GM20431 (cell line): ENCODE results near the gene CTSH.

Source experiments
- in situ Hi-C: fragments of 300-500 bp; cut with MseI, MboI; formaldehyde crosslinking; loops from one replicate; pipeline ENCODE4 v1.15.0; 2020; ENCODE audit warnings: low sequenced_read_pairs; ENCODE audit not compliant: unreplicated experiment

CTSH gene

DNA sequence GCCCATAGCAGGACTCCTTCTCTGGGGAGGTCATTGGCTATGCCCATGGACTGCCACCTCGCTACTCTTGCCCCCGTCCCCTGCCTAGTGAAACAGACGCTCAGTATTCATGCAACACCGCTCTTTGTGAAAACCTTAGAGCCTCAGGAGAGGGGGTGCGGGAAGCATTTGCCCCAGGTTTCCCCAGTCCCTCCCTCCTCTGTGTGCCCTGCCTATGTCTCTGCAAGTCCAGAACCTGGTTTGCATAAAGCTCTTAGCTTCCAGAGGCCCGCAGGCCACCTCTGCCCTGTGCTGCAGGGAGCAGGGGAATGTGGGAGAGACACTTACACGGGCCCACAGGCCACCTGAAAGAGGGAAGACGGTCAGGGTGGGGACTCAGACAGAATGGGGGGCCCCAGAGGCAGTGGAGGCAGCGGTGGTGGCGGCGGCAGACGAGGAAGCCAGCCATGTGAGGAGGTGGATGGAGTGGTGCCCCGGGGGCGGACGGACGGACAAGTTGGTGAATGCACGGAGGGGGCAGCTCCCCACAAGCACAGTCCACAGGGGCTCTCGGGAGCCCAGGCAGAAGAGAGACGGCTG, 33.8 kb upstream of the CTSH start:
- in situ Hi-C loops = no loop called here

DNA sequence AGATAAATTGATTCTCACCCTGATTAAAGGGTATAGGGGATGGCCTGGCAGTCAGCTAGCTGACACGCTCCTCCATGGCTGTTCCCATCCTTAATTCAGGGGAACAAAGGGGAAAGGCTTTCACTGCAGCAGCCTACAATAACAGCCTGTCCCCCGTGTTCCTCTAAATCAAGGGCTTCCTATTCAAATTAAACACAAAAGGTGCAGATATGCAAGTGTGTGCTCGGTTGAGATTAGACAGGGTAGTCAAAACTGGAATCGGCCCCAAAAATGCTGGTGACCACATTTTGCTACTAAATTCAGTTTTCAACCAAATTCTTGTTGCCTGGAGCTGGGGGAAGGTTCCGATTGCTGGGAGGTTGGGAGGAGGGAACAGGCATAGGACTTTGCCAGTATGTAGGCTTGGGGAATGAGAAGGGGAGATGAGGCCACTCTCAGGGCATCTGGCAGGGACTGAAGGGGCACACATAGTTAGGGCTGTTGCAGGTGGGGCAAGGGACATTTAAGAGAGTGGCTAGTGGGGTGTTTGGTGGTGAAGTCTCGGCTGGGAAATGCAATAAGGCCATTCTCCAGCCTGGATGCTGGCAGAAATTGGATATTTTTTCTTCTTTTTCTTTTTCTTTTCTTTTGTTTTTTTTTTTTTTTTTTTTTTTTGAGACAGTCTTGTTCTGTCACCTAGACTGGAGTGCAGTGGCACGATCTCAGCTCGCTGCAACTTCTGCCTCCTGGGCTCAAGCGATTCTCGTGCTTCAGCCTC, 32.9 kb upstream of the CTSH start:
- in situ Hi-C loops = no loop called here

DNA sequence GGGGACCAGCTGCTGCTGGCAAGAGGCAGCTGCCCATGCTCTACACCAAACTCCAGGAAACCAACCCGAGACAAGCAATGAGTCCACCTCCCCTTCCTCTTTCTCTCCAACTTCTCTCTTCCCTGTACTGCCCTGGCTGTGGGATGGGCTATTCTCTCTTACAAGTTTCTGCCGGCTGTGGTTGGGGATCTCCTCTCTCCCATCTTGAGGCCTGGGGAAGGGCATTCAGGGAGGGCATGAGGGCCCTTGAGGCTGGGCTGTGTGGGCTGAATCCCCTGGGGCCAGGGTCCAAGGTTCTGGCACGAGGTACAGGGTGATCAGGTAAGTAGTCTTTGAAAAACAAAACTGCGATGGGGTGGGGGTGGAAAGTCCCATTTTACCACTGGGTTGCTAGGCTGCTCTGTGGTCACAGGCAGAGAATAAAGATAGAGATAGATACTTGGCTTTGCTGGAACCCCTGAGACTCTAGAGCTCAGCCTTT, 32.3 kb upstream of the CTSH start:
- in situ Hi-C loops = no loop called here

DNA sequence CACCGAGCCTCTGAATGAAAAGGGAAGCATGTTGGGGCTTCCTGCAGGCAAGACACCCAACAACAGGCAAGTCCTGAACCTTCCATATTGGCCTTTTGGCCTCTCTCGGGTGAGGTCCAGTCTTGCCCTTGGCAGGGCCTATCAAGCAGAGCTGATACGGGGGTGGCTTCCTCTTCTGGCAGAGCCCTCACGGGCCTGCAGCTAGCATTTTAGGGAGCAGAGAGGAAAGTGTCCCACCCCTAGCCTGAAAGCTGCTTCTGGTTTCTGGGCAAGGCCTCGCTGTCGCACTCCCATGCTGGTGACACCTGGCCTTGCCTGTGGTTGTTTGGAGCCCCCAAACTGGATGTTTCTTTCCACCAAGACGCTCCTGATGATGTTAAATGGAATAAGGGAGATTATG, 31.8 kb upstream of the CTSH start:
- in situ Hi-C loops = no loop called here

DNA sequence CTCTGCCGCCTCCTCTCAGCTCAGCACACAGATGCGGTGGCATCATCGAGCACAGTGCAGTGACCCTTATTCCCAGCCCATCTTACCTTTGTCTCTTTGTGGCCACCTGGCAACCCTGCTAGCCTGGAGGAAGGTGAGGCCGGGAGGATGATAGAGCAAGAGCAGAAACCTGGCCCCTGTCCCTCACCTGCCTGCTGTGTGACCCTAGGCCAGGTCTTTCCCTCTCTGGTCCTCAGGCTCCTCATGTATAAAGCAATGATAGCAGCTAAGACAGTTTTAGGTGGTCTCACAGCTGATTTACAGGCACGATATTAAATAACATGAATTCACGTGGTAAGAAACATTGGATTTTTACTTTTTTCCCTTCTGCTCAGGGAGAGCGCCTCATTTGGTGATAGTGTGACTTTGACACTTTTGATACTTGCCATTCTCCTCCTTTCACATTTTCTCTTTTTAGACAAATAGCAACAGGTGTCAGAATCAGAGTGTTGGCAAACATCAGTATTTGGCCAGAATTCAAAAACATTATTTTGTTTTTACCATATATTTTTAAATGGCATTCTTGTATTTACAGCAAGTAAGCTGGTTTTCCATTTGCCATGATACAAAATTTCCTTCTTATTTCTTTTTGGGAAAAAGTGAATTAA, 29.5 kb upstream of the CTSH start:
- in situ Hi-C loops = no loop called here

DNA sequence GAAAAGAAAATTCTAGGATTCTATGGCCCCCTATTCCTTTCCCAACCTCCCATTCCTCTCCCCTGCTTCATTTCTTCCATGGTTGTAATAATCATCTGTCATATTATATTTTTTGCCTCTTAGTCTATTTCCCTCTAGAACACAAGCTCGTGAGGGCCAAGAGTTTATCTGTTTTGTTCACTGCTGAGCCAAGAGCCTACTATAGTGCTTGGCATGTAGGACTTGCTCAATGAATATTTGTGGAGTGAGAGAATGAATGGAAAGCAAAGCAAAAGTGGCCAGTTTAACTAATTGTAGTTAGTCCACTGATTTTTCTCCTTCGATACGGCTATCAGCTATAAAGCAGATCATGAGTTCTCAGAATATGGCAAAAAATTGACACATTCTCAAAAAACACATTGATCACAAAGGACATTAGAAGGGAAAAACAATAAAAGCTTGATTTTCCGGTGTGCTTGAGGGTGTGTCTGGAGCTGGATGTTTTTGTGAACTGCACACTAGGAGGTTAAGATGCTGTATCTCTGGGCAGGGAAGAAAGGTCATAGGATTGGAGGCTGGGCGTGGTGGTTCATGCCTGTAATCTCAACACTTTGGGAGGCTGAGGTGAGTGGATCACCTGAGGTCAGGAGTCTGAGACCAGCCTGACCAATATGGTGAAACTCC, 25.0 kb upstream of the CTSH start:
- in situ Hi-C loops = no loop called here

DNA sequence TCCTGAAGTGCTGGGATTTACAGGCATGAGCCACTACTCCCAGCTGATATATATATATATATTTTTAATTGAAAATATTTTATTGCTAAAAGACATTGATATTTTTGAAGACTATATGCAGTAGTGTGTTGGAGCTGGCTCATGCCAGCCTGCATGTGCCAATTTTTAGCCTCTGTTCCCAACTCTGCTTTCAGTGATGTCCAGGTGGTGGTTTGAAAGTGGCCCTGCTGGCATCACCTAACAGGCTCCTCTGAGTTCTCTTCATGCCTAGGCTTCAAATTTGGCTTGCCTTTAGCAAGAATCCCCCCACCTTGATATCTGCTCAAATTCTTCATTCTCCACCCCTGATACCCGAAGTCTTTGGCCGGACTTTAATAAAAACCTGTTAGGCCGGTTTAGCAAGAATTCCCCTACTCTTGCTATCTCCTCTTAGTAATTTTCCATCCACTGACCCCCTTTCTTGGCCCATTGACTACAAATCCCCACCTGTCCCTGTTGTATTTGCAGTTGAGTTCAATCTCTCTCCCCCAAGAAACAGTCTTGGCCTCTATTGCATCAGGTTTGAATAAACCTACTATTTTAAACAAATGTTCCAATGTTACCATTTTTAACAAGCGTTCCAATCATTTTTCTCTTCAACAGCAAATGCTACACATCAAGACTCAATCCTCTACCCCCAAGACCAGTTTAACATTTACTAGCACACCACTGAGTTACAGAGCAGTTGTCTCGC, 23.9 kb upstream of the CTSH start:
- in situ Hi-C loops = no loop called here

DNA sequence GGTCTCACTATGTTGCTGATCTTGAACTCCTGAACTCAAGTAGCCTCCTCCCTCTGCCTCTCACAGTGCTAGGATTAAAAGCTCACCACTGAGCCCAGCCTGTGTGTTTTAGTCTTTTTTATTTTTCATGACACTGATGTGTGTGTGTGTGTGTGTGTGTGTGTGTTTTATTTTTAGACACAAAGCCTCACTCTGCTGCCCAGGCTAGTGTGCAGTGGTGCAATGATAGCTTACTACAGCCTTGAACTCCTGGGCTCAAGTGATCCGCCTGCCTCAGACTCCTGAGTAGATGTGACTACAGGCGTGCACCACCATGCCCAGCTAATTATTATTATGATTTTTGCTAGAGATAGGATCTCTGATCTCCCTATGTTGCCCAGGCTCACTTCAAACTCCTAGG, 23.3 kb upstream of the CTSH start:
- in situ Hi-C loops = no loop called here

DNA sequence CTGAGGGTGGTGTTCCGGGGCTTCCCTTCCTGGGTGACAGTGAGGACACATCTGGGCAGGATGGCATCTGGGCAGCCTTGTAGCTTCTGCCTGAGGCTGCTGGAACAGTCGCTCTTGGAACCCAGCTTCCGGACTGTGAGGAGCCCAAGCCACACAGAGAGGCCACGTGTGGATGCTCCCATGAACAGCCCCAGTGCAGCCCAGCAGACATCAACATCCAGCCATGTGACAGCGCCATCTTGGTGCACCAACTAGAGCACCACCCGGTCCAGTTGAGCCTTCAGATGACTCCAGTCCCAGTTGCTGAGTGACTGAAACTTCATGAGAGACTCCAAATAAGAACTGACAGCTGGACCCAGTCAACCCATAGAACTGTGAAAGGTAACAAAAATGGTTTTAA, 15.5 kb upstream of the CTSH start:
- in situ Hi-C loops = no loop called here

DNA sequence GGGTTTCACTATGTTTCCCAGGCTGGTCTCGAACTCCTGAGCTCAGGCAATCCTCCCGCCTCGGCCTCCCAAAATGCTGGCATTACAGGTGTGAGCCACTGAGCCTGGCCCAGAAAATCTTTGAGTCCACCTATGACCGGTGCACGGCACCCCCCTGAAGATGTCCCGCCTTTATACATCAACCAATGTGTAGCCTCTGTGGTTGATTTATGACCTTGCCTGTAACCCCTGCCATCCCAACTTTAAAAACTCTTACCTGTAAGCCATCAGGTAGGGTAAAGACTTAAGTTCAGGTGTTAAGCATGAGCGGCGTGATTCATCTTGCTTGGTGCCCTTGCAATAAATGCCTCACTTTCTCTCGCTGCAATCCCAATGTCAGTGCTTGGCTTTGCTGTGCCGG, 14.5 kb upstream of the CTSH start:
- in situ Hi-C loops = no loop called here

DNA sequence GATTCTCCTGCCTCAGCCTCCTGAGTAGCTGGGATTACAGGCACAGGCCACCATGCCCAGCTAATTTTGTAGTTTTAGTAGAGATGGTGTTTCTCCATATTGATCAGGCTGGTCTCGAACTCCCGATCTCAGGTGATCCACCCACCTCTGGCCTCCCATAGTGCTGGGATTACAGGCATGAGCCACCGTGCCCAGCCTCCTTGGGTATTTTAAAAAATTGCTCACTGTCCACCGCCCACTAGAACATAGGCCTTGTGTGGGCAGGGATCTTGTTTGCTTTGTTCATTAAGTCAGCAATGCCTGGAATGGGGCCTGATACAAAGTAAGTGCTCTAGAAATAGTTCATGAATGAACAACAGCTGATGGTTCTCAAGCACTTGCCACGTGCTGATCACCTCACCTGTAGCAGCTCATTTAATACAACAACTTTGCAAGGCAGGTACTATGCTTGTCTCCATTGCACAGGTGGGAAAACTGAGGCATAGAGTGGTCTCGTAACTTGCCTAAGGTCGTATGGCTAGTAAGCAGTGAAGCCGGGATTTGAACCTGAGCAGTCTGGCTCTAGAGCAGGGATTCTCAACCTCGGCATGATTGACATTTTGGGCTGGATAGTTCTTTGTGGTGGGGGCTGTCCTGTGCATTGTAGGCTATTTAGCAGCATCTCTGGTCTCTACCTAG, 12.7 kb upstream of the CTSH start:
- in situ Hi-C loops = no loop called here

DNA sequence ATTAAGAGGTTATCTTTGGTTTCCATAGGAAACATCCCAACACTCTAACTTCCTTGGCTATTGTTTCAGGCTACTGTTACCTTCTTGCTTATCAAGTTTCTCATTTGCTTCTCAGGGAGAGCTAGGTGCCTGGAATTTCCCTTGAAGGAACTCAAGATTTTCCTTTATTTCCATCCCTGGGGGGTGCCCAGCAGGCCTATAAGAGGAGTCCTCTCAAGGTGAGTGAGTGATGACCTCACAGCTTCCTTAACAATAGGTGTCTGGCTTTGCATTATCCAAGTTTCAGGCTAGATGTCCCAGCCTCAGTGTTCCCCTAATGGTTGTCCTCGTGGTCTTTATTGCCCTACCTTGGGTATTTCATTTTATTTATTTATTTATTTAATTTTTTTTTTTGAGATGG, 12.1 kb upstream of the CTSH start:
- in situ Hi-C loops = no loop called here

DNA sequence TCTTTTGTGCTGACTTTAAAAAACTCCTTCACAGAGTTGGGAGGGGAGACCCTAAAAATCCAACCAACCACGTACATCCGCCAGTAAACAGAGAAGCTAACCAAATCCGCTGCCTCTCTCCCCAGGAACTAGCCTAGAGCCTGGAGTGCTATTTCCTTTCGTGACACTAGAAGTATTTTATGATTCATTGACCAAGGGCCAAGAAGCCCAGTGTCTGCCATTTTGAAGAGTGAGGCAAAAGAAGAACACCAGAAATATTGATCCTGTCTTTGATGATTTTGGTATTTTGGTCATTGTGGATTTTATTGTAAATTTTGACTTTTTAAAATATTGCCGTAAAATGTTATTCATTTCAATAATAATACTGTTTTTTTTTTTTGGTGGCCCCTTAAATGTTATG, 10.5 kb upstream of the CTSH start:
- in situ Hi-C loops = no loop called here

DNA sequence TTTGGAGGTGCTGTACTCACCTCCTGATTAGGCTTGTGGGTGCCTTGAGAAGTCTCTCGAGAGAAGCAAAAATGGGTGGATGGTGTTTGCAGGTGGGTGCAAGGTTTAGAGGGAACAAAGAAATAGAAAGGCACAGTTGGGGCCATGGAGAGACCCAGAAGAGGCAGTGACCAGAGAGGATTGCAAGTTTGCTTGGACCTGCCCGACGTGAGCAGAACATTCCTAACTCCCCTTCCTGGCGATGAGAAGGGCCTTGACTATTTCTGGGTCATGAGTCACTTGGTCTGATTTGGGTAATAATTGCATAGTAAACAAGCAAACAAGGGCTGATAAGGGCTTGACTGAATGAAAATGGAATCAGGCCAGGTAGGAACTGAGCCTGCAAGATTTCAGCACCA, 7.0 kb upstream of the CTSH start:
- in situ Hi-C loops = no loop called here

DNA sequence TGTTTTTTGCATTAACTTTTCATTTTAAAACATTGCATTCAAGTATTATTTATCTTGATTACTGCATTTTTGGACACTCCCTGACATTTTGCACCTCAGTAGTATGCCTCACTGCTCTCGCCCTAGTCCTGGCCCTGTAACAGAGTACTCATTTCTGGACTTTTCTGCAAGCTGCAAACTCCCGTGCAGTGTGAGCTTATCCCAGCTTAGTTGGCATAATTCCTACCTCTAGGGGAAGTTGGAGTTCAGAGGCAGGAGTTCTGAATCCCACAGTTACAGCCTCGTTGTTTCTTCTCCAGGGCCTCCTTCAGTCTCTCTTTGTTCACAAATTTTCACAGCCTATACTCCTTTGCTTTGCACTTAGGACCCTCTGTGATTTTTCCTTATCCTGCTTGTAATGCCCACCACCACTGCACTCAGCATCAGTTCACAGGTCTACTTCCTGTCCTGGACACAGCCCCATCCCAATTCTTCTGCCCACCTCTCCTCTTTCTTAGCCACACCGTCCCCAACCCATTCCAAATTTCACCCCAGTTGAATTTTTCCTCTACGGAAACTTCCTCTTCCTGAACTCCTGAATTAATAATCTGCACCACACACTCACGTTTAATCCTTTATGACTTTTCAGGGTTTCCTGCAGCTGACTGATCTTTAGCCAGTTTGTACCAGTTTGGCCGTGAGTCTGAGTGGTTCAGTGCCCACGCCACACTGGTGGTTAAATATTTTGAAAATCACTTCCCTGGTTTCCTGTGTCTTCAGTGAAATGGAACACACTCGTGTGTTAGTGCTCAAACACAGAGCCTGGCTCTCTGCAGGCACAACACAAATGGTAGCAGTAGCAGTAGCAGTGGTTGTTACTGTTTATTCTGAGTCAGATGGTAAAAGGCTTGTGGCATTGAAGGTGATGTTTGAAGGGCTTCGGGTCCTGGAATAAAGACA, 6.3 kb upstream of the CTSH start:
- in situ Hi-C loops = no loop called here

DNA sequence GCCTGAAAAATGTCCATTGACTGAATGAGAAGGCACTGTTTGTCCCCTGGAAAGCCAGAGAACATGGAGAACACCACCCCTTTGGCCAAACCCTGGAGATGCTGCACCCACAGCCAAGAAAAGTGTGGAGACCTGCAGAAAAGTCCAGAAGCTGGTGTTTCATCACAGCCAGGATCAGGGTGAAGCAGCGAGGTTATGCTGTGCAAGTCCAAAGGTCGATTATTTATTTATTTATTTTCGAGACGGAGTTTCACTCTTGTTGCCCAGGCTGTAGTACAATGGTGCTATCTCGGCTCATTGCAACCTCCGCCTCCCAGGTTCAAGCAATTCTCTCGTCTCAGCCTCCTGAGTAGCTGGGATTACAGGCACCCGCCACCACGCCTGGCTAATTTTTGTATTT, 5.5 kb upstream of the CTSH start:
- in situ Hi-C loops = no loop called here

DNA sequence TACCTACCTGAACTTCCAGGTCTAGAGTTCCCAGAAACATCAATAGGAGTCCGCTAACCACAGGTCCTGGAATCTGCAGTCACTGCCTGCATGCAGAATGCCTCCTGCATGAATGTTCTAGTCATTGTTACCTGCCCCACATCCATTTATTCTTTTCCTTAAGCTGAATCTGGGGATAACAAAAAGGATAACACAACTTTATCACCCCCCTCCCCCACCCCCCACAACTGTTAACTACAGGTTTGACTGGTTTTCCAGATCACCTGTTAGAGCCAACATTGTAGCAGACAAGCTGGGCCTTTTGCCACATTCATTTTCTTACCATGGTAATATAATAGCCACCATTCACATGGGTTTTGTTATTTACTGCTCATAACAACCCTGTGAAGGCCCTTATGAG, 4.6 kb upstream of the CTSH start:
- in situ Hi-C loops = no loop called here

DNA sequence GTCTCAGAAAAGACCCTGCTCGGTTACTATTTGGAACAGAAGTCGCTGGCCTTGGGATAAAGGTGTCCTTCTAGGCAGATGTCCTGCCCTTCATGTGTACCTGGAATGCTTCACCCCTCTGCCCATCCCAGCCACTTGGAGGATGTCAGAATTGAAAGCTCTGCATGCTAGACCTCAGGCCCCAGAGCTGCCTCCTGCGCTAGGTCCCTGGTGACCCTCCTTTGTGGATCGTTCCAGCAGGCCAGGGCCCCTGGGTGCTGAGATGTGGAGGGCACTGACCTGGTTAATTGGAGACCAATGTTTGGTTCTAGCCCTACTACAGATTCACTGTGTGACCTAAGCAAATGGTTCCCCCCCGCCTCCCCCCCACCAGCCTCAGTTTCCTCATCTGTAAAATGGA, 2.7 kb upstream of the CTSH start:
- in situ Hi-C loops = no loop called here

DNA sequence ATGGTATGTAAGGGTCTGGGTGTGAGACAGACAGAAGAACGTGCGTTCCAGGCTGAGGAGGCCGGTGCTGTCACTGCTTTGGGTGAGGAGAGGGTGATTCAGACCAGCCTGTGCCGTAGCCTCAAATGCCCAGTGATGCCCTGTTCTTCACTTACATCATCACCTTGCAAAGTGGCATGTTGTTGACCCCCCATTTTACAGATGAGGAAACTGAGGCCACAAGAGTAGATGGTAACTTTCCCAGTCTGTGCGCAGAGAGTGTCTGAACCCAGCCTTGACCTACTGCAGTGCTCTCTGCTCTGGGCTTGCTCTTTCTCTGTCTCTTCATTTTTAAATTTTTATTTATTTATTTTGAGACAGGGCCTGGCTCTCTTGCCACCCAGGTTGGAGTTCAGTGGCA, 1.6 kb upstream of the CTSH start:
- in situ Hi-C loops = no loop called here
